Mesothelial cell of epicardium (in vitro differentiated cells): ENCODE results near the gene TRAPPC12. TPM values are rescaled to one million over a fixed set of nuclear protein-coding genes. Genes with fewer than 3 reads are reported as not detected.

Source experiments
- DNase-seq, 2 experiments: peaks; one replicate each; pipeline ENCODE4 v3.0.0; 2021; ENCODE audit warnings: low spot score in 2 of 2; ENCODE audit not compliant: unreplicated experiment in 2 of 2
- H3K27ac Mint-ChIP-seq: 2 replicates; pipeline ENCODE4 v1.8.0; 2021; ENCODE audit warnings: mixed read lengths
- H3K27me3 Mint-ChIP-seq: 2 replicates; pipeline ENCODE4 v1.8.0; 2021; ENCODE audit warnings: low read depth, mixed read lengths
- H3K36me3 Mint-ChIP-seq: 2 replicates; pipeline ENCODE4 v1.8.0; 2021; ENCODE audit warnings: mixed read lengths
- H3K4me1 Mint-ChIP-seq: 2 replicates; pipeline ENCODE4 v1.8.0; 2021; ENCODE audit warnings: mixed read lengths
- H3K4me3 Mint-ChIP-seq: 2 replicates; pipeline ENCODE4 v1.8.0; 2021; ENCODE audit warnings: mild to moderate bottlenecking, moderate library complexity, mixed read lengths
- H3K9me3 Mint-ChIP-seq: 2 replicates; pipeline ENCODE4 v1.8.0; 2021; ENCODE audit warnings: mixed read lengths
- total RNA-seq: library from RNA; stranded (reverse); gene quantifications from 3 replicates; pipeline ENCODE4 v1.2.1, GENCODE V29; 2021
- TF ChIP-seq, protein P1 (sequence below): fragments of 200-600 bp; sonication (generic); IDR thresholded peaks from one replicate; pipeline ENCODE4 v1.5.0; 2021; ENCODE audit warnings: antibody characterized with exemption; ENCODE audit not compliant: unreplicated experiment

TRAPPC12 gene
- total RNA-seq, 1 donor from 2014 or later = 134 TPM

DNA sequence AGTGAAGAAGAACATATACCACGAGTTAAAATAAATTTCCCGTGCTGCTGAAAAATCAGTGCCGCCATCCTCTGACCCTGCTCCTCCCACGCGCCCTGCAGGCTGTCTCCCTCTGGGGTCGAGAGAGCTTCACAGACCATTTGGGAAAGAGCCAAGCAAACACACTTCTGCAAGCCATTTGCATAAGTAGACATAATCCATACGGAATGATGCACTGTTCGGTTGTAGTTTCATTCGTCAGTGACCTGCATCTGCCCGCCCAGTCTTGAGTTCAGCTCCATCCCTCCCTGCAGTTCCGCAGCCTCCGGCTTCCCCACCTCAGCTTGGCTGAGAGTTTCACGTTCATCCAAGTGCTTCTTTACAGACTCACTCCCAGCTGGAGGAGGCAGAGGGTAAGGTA lies 69.6 kb downstream of the TRAPPC12 start:
- no peak for DNase-seq
- H3K4me1 Mint-ChIP-seq = no peaks in the 10 kb centered on the region
- TF ChIP-seq, protein P1, sequence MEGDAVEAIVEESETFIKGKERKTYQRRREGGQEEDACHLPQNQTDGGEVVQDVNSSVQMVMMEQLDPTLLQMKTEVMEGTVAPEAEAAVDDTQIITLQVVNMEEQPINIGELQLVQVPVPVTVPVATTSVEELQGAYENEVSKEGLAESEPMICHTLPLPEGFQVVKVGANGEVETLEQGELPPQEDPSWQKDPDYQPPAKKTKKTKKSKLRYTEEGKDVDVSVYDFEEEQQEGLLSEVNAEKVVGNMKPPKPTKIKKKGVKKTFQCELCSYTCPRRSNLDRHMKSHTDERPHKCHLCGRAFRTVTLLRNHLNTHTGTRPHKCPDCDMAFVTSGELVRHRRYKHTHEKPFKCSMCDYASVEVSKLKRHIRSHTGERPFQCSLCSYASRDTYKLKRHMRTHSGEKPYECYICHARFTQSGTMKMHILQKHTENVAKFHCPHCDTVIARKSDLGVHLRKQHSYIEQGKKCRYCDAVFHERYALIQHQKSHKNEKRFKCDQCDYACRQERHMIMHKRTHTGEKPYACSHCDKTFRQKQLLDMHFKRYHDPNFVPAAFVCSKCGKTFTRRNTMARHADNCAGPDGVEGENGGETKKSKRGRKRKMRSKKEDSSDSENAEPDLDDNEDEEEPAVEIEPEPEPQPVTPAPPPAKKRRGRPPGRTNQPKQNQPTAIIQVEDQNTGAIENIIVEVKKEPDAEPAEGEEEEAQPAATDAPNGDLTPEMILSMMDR = no peak
- peaks cover 39% of the 10 kb centered on the region for H3K36me3 Mint-ChIP-seq
- H3K27me3 Mint-ChIP-seq = no peaks in the 10 kb centered on the region
- no peak overlapping the region for H3K4me3 Mint-ChIP-seq
- no peaks in the 10 kb centered on the region for H3K9me3 Mint-ChIP-seq
- peak overlapping the region; percentile 40 for H3K27ac Mint-ChIP-seq

DNA sequence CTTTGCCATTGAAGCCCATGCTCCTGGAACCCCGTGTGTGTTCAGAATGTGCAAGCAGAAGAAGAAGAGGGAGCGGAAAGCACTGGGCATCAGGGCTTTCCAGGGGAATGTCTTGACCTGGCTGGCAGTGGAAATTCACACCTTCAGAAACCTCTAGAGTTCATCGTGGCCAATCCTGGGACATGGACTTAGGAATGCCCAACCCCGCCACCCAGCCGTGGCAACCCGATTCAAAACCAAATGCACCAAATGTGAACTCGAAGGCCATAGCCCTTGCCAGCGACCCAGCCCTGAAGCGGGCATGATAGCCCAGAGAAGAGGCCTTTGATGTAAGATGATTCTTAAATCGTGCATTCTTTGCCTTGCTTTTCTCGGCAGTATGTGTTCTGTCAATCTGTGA lies 70.4 kb downstream of the TRAPPC12 start:
- Mint-ChIP-seq H3K27me3 (no peaks in the 10 kb centered on the region), H3K4me3 (no peak overlapping the region), H3K9me3 (no peaks in the 10 kb centered on the region), H3K4me1 (no peaks in the 10 kb centered on the region), H3K27ac (no peak overlapping the region), H3K36me3 (peaks cover 39% of the 10 kb centered on the region)
- TF ChIP-seq, protein P1 = no peak
- DNase-seq = no peak

GRCh38 chr2:3450385-3451010 lies 71.0 kb downstream of the TRAPPC12 start:
- TF ChIP-seq, protein P1 = no peak
- no peak overlapping the region for H3K4me3 Mint-ChIP-seq
- no peaks in the 10 kb centered on the region for H3K27me3 Mint-ChIP-seq
- no peaks in the 10 kb centered on the region for H3K9me3 Mint-ChIP-seq
- DNase-seq = no peak
- peaks cover 36% of the 10 kb centered on the region for H3K36me3 Mint-ChIP-seq
- no peak overlapping the region for H3K27ac Mint-ChIP-seq
- H3K4me1 Mint-ChIP-seq = no peaks in the 10 kb centered on the region

DNA sequence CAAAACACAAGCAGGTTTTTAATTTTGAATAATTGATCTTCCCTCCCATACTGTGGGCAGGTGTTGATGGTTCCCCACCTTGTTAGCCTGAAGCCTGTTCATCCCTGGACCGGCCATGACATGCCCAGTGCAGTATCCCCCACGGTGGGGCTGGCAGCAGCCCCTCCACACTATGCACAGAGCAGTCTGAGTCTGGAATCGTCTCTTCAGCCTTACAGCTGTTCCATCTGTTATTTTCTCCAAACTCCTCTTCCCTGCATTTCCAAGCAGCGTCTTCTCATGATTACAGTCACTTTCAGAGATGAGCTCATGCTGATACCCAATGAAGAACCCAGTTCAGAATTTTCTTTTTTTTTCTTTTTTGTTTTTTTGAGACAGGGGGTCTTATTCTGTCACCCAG lies 71.7 kb downstream of the TRAPPC12 start:
- no peaks in the 10 kb centered on the region for H3K27me3 Mint-ChIP-seq
- no peaks in the 10 kb centered on the region for H3K4me1 Mint-ChIP-seq
- TF ChIP-seq, protein P1 = no peak
- no peak for DNase-seq
- no peak overlapping the region for H3K27ac Mint-ChIP-seq
- H3K9me3 Mint-ChIP-seq = no peaks in the 10 kb centered on the region
- peaks cover 36% of the 10 kb centered on the region for H3K36me3 Mint-ChIP-seq
- no peak overlapping the region for H3K4me3 Mint-ChIP-seq

DNA sequence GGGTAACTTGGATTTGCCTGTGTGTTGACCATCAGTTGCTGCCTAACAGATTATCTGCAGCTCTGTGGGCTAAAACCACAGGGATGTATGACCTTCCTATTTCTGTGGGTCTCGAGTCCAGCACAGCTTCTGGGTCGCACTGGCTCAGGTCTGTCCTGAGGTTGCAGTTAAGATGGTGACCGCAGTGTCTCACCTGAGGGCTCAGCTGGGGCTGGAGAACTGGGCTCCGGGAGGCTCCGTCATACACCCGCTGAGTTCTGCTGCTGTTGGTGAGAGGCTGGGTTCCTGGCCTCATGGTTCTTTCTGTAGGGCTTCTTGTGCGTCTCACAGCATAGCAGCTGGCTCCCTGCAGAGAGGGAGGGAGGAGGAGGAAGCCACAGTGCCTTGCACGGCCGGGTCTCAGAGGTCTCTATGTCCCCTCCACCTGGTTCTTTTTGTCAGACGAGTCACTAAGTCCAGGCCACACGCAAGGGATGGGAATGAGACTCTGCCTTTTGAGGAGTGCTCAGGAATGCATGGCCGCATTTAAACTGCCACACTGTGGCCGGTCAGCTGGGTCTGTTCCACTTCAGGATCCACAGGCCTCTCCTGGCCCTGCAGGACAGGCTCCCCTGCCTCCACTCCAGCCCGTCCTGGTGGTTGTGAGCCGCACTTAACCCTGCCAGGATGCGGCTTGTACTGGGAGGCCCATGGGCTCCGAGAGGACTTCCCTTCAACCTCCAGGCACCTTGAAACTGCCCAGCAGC lies 72.6 kb downstream of the TRAPPC12 start:
- Mint-ChIP-seq H3K4me1 (no peaks in the 10 kb centered on the region), H3K4me3 (no peak overlapping the region), H3K27ac (no peak overlapping the region), H3K27me3 (no peaks in the 10 kb centered on the region), H3K9me3 (no peaks in the 10 kb centered on the region), H3K36me3 (peaks cover 34% of the 10 kb centered on the region)
- TF ChIP-seq, protein P1 = no peak
- no peak for DNase-seq
